ENCODE measurements around the gene CNGB1. TPM values are rescaled to one million over a fixed set of nuclear protein-coding genes. Genes with fewer than 3 reads are reported as not detected.
"Not testable (repeated sequence)": the region's sequence is repeated elsewhere in the genome, so short reads cannot be mapped to it uniquely, and the experiment has no call there.

CNGB1 gene
- total RNA-seq, 1 donor from 2014 or later, result 0.19 TPM

DNA sequence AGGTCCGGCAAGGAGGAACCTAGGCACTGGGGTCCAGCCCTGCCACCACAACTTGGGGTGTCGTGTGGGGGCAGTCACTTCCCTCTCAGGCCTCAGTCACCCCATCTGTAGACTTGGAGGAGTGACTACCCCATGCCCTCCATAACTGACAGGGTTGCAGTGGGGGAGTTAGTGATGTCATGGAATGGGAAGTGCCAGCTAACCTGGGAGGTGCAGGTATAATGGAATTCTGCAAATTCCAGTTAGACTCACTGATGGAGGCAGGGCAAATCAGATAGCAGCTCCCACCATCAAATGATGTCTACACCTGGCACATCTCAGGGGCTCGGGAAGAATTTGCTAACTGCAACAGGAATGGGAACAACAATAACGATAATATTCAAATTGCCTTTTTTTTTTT is 72.9 kb downstream of the CNGB1 start:
- no peaks in the 10 kb centered on the region for H3K36me3 Mint-ChIP-seq
- no peak overlapping the region for H3K27ac Mint-ChIP-seq
- no peak for DNase-seq (ENCODE audit: extremely low spot score, unreplicated experiment)
- no peak overlapping the region for H3K4me3 Mint-ChIP-seq
- peaks cover 28% of the 10 kb centered on the region for H3K27me3 Mint-ChIP-seq
- peaks cover 5% of the 10 kb centered on the region for H3K9me3 Mint-ChIP-seq
- peaks cover 17% of the 10 kb centered on the region for H3K4me1 Mint-ChIP-seq (ENCODE audit: unreplicated experiment)
- TF ChIP-seq, protein P1, sequence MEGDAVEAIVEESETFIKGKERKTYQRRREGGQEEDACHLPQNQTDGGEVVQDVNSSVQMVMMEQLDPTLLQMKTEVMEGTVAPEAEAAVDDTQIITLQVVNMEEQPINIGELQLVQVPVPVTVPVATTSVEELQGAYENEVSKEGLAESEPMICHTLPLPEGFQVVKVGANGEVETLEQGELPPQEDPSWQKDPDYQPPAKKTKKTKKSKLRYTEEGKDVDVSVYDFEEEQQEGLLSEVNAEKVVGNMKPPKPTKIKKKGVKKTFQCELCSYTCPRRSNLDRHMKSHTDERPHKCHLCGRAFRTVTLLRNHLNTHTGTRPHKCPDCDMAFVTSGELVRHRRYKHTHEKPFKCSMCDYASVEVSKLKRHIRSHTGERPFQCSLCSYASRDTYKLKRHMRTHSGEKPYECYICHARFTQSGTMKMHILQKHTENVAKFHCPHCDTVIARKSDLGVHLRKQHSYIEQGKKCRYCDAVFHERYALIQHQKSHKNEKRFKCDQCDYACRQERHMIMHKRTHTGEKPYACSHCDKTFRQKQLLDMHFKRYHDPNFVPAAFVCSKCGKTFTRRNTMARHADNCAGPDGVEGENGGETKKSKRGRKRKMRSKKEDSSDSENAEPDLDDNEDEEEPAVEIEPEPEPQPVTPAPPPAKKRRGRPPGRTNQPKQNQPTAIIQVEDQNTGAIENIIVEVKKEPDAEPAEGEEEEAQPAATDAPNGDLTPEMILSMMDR (conservative IDR thresholded peaks at IDR 0.05), result no peak

DNA sequence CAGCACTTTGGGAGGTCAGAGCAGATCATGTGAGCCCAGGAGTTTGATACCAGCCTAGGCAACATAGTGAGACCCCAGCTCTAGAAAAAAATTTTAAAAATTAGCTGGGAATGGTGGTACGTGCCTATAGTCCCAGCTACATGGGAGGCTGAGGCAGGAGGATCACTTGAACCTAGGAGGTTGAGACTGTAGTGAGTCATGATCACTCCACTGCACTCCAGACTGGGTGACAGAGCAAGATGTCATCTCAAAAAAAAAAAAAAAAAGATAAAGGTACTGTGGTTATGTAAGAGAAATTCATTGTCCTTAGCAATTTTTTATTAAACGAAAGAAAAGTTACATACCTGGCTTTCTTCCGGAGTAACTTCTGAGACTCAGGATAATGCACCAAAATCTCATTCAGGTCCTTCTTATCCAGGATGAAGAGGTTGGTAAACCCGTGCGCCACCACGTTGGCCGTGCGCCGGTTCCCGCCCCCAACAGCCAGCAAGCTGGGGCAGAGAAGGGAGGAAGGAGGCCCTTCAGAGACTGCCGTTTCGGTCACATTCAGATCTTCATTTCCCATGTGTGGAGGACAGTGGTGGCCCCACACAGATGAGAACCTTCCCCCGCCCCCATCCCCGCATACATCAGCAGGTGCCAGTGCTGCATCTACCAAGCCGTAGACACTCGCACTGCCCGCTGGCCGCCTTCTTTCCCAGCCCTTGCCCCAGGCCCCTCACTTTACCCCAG is 73.7 kb downstream of the CNGB1 start:
- TF ChIP-seq, protein P1 (conservative IDR thresholded peaks at IDR 0.05), result no peak
- H3K27me3 Mint-ChIP-seq, result peaks cover 32% of the 10 kb centered on the region
- no peak for DNase-seq (ENCODE audit: extremely low spot score, unreplicated experiment)
- H3K4me1 Mint-ChIP-seq (ENCODE audit: unreplicated experiment), result peaks cover 22% of the 10 kb centered on the region
- H3K9me3 Mint-ChIP-seq, result peaks cover 5% of the 10 kb centered on the region
- no peak overlapping the region for H3K4me3 Mint-ChIP-seq
- no peak overlapping the region for H3K27ac Mint-ChIP-seq
- no peaks in the 10 kb centered on the region for H3K36me3 Mint-ChIP-seq

DNA sequence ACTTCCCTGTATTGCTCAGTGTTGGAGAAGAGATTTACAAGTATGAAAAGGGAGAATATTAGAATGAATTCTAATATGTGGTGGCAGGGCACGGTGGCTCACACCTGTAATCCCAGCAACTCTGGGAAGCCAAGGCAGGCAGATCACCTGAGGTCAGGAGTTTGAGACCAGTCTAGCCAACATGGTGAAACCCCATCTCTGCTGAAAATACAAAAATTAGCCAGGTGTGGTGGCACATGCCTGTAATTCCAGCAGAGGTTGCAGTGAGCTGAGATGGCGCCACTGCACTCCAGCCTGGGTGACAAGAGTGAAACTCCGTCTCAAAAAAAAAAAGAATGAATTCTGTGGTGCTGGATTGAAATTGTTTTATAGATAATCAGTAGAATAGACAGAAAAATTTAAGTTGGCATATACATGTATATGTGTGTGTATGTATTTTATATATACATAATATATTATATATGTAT is 75.8 kb downstream of the CNGB1 start:
- H3K27ac Mint-ChIP-seq, result peak overlapping the region; percentile 87
- peaks cover 31% of the 10 kb centered on the region for H3K4me1 Mint-ChIP-seq (ENCODE audit: unreplicated experiment)
- H3K9me3 Mint-ChIP-seq; H3K36me3 Mint-ChIP-seq; DNase-seq (ENCODE audit: extremely low spot score, unreplicated experiment): not testable (repeated sequence)
- peaks cover 30% of the 10 kb centered on the region for H3K27me3 Mint-ChIP-seq
- H3K4me3 Mint-ChIP-seq, result peak overlapping the region; percentile 20

DNA sequence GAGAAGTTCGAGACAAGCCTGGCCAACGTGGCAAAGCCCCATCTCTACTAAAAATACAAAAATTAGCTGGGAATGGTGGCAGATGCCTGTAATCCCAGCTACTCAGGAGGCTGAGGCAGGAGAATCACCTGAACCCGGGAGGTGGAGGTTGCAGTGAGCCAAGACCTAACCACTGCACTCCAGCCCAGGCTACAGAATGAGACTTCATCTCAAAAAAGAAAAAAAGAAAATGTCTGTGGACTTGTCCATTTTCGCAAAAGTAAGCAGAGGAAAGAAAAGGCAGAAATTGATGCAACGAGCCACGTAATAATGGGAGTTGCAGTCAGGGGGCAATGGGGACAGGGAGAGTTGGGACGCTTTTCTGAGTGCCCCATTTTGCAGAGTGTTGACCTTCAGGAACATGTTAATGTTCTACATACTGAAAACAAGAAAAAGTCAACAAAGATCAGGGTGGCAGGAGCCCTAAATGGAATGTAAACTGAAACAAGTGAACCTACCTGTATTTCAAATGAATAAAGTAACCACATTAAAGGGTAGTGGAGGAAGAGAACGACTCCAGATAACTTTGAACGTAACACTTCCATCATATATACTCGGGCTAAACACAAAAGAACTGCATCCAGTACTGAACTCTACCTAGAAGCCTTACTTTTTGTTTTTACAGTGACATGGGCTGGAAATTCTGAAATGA is 76.4 kb downstream of the CNGB1 start:
- no peak for DNase-seq (ENCODE audit: extremely low spot score, unreplicated experiment)
- H3K9me3 Mint-ChIP-seq, result peaks cover 5% of the 10 kb centered on the region
- TF ChIP-seq, protein P1 (conservative IDR thresholded peaks at IDR 0.05), result no peak
- H3K4me3 Mint-ChIP-seq, result peak overlapping the region; percentile 20
- no peaks in the 10 kb centered on the region for H3K36me3 Mint-ChIP-seq
- H3K27ac Mint-ChIP-seq, result peak overlapping the region; percentile 87
- H3K4me1 Mint-ChIP-seq (ENCODE audit: unreplicated experiment), result peaks cover 29% of the 10 kb centered on the region
- H3K27me3 Mint-ChIP-seq, result peaks cover 30% of the 10 kb centered on the region

DNA sequence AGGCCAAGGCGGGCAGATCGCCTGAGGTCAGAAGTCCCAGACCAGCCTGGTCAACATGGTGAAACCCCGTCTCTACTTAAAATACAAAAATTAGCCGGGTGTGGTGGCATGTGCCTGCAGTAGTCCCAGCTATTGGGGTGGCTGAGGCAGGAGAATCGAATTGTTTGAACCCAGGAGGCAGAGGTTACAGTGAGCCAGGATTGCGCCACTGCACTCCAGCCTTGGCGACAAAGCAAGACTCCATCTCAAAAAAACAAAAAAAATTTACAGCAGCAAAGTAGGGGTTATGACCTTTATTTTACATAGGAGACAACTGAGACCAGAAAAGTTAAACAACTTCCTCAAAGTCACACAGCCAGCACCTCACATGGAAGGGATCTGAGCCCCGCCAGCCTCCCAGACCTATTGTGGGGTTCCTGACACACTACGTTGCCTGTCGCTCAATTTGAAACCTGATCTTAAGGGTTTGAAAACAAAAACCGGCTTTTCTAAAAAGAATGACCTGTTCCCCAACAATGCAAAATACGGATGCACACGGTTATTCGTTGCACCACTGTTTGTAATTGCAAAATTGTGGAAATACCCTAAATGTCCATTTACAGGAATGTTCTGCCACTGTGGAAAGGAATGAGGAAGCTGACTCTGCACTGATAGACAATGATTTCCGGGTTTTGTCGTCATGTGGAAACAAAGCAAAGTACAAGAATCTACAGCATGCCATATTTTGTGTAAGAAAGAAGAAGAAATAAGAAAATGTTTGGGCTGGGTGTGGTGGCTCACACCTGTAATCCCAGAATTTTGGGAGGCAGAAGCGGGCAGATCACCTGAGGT is 77.2 kb downstream of the CNGB1 start:
- Mint-ChIP-seq H3K36me3 (no peaks in the 10 kb centered on the region), H3K27ac (peak overlapping the region; percentile 87), H3K4me3 (no peak overlapping the region), H3K27me3 (peaks cover 32% of the 10 kb centered on the region), H3K9me3 (peaks cover 5% of the 10 kb centered on the region), H3K4me1 (ENCODE audit: unreplicated experiment) (peaks cover 29% of the 10 kb centered on the region)
- TF ChIP-seq, protein P1 (conservative IDR thresholded peaks at IDR 0.05), result no peak
- no peak for DNase-seq (ENCODE audit: extremely low spot score, unreplicated experiment)

All from type B pancreatic cell (in vitro differentiated cells).